ENCODE data around the gene LGR4. TPM values are rescaled to one million over a fixed set of nuclear protein-coding genes. Genes with fewer than 3 reads are reported as not detected.

Gene LGR4
- total RNA-seq, 1 experiment from 2014 or later, result 99.2 TPM

DNA sequence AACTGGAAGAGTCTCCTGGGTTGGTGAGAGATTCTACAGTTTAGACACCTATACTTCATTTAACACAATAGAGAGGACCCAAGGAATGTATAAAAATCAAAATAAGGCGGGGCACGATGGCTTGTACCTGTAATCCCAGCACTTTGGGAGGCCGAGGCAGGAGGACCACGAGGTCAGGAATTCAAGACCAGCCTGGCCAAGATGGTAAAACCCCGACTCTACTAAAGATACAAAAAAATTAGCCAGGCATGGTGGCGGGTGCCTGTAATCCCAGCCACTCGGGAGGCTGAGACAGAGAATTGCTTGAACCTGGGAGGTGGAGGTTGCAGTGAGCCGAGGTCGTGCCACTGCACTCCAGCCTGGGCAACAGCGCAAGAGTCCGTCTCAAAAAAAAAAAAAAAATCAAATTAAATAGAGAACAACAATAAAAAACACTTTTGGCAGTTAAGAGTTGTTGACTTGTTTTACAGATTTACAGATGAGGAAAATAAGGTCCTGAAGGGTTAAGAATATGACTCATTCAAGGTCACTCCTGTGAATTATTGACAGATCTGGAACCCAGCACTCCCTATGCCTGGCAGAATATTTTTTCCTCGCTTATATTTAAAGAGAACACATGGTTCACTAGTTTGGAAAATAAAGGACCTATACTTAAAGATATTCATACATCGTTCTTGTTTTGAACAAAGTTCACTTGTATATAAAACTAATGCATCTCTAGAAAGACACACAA lies 5.2 kb downstream of the LGR4 start:
- Histone ChIP-seq H3K4ac (ENCODE audit: low read depth, low read length) (no peak overlapping the region), H3K9ac (ENCODE audit: extremely low read depth, insufficient read length, low read length) (no peak overlapping the region), H2AK5ac (ENCODE audit: insufficient read length, low read length) (no peak overlapping the region), H3K23me2 (ENCODE audit: insufficient read length, low read depth, low read length, poor library complexity, severe bottlenecking) (peaks cover 19% of the 10 kb centered on the region), H3K23ac (ENCODE audit: insufficient read length, low read depth, low read length) (no peak overlapping the region), H3K56ac (ENCODE audit: insufficient read length, low read depth, low read length) (no peak overlapping the region), H2BK5ac (ENCODE audit: insufficient read length, low read length) (no peak overlapping the region), H4K91ac (ENCODE audit: insufficient read length, low read depth, low read length) (no peak overlapping the region), H3K18ac (ENCODE audit: insufficient read length, low read depth, low read length) (no peak overlapping the region), H4K8ac (replicated peaks; ENCODE audit: insufficient read length, low read depth, low read length) (no peak overlapping the region), H2BK20ac (ENCODE audit: low read depth, low read length, poor library complexity, severe bottlenecking) (no peak overlapping the region), H3K79me1 (ENCODE audit: insufficient read depth, low read depth, low read length, poor library complexity, severe bottlenecking) (peaks cover 7% of the 10 kb centered on the region), H3K9me3 (ENCODE audit: control insufficient read depth, low read depth, low read length) (no peaks in the 10 kb centered on the region), H2BK15ac (ENCODE audit: low read depth, low read length) (no peak overlapping the region), H3K14ac (ENCODE audit: insufficient read depth, low read length) (no peak overlapping the region), H4K5ac (ENCODE audit: insufficient read length, low read depth, low read length) (no peak overlapping the region), H2AFZ (ENCODE audit: low read length) (no peak overlapping the region), H3K27ac (ENCODE audit: insufficient read length, low read depth, low read length) (no peak overlapping the region), H3K4me2 (ENCODE audit: insufficient read depth, insufficient read length, low read length) (no peak overlapping the region), H3K27me3 (ENCODE audit: insufficient read depth, low read length) (no peaks in the 10 kb centered on the region), H3K79me2 (ENCODE audit: insufficient read depth, low read length) (peaks cover 60% of the 10 kb centered on the region; the same call in 1 of the 2 replicates), H3T11ph (ENCODE audit: low read length) (no peak overlapping the region), H2BK120ac (ENCODE audit: low read depth, low read length, poor library complexity, severe bottlenecking) (no peak overlapping the region), H4K20me1 (ENCODE audit: control insufficient read depth, insufficient read depth, insufficient read length) (no peaks in the 10 kb centered on the region), H3K4me1 (ENCODE audit: insufficient read depth, low read length) (peaks cover 10% of the 10 kb centered on the region; the same call in 1 of the 2 replicates), H2BK12ac (ENCODE audit: insufficient read length, low read depth, low read length) (no peak overlapping the region)
- no CpG with 5 or more reads among the region's 13 CpGs for WGBS (ENCODE audit: extremely low coverage, insufficient read length, low lambda C conversion rate)
- Mint-ChIP-seq H3K27ac (no peak overlapping the region; a peak in 1 of 7 replicates), H3K4me3 (no peak overlapping the region), H3K36me3 (ENCODE audit: insufficient read depth in 1 of 3, low read depth in 3 of 3) (peaks cover 14 to 56% (median 35%) of the 10 kb centered on the region in 3 experiments), H3K27me3 (ENCODE audit: low read depth) (no peaks in the 10 kb centered on the region), H3K9me3 (peaks cover 0 to 3% of the 10 kb centered on the region in 2 experiments; a peak in 2 of 5 replicates), H3K4me1 (peaks cover 63 to 69% of the 10 kb centered on the region in 2 experiments)
- no peak for DNase-seq
- TF ChIP-seq, protein P1, sequence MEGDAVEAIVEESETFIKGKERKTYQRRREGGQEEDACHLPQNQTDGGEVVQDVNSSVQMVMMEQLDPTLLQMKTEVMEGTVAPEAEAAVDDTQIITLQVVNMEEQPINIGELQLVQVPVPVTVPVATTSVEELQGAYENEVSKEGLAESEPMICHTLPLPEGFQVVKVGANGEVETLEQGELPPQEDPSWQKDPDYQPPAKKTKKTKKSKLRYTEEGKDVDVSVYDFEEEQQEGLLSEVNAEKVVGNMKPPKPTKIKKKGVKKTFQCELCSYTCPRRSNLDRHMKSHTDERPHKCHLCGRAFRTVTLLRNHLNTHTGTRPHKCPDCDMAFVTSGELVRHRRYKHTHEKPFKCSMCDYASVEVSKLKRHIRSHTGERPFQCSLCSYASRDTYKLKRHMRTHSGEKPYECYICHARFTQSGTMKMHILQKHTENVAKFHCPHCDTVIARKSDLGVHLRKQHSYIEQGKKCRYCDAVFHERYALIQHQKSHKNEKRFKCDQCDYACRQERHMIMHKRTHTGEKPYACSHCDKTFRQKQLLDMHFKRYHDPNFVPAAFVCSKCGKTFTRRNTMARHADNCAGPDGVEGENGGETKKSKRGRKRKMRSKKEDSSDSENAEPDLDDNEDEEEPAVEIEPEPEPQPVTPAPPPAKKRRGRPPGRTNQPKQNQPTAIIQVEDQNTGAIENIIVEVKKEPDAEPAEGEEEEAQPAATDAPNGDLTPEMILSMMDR (conservative IDR thresholded peaks at IDR 0.05), result no peak

Measured in H9 (cell line).